K562 (cell line): ENCODE results near the gene RNF11. TPM values are rescaled to one million over a fixed set of nuclear protein-coding genes. Genes with fewer than 3 reads are reported as not detected.

Experiments
- AFF1 ChIP-seq, 2 experiments: fragments of 450-650 bp; IDR thresholded peaks; 2 replicates each; pipeline ENCODE4 v1.6.1; 2018; ENCODE audit warnings: mild to moderate bottlenecking in 2 of 2, low read depth in 1 of 2; ENCODE audit not compliant: partially characterized antibody in 2 of 2
- CBX8 ChIP-seq: fragments of 200-600 bp; sonication (generic); IDR thresholded peaks from 2 replicates; pipeline ENCODE4 v1.6.1; 2012; ENCODE audit warnings: borderline replicate concordance, mixed run types, low read depth, mild to moderate bottlenecking, moderate library complexity, mixed read lengths, low read length, control low read depth, inconsistent platforms; ENCODE audit not compliant: poor library complexity, severe bottlenecking; ENCODE audit errors: extremely low read depth
- E2F4 ChIP-seq: sonication (generic); formaldehyde crosslinking; IDR thresholded peaks from 2 replicates; pipeline ENCODE4 v1.8.0; 2022; ENCODE audit warnings: mild to moderate bottlenecking, low read depth, missing genetic modification reagents
- FOXP1 ChIP-seq: sonication (generic); formaldehyde crosslinking; IDR thresholded peaks from 2 replicates; pipeline ENCODE4 v1.8.0; 2022; ENCODE audit warnings: mild to moderate bottlenecking, missing genetic modification reagents
- GATAD2A ChIP-seq: fragments of 450-650 bp; IDR thresholded peaks from 2 replicates; pipeline ENCODE4 v1.6.1; 2017
- HDGF ChIP-seq: fragments of 450-650 bp; IDR thresholded peaks from 2 replicates; pipeline ENCODE4 v1.6.1; 2016
- HNRNPK ChIP-seq: fragments of 200-400 bp; formaldehyde crosslinking; IDR thresholded peaks from one replicate; pipeline ENCODE4 v1.6.1; 2018; ENCODE audit warnings: mild to moderate bottlenecking, low read depth, low read length; ENCODE audit not compliant: poor library complexity, severe bottlenecking
- PCBP1 ChIP-seq: fragments of 200-400 bp; formaldehyde crosslinking; IDR thresholded peaks from 2 replicates; pipeline ENCODE4 v1.6.1; 2018; ENCODE audit warnings: mild to moderate bottlenecking, low read depth, low read length; ENCODE audit not compliant: poor library complexity, severe bottlenecking
- PURB ChIP-seq: sonication (generic); formaldehyde crosslinking; IDR thresholded peaks from 2 replicates; pipeline ENCODE4 v1.9.0; 2021; ENCODE audit warnings: low read depth, mild to moderate bottlenecking, missing genetic modification reagents
- RCOR1 ChIP-seq, 2 experiments: IDR thresholded peaks; 2 replicates each; pipeline ENCODE4 v1.6.1; 2012; ENCODE audit warnings: low read depth in 2 of 2, low read length in 2 of 2, borderline replicate concordance in 1 of 2, improper control_type of control experiment in 1 of 2
- RNF2 ChIP-seq: sonication (generic); IDR thresholded peaks from 2 replicates; pipeline ENCODE4 v1.6.1; 2016
- SMC3 ChIP-seq: conservative IDR thresholded peaks from 2 replicates; pipeline ENCODE4 v1.6.1; 2011; ENCODE audit warnings: low read depth, low read length, improper control_type of control experiment; ENCODE audit not compliant: insufficient read depth
- U2AF2 ChIP-seq: fragments of 200-400 bp; formaldehyde crosslinking; optimal IDR thresholded peaks from 2 replicates; pipeline ENCODE3; 2017; ENCODE audit warnings: low read depth, mild to moderate bottlenecking, low read length
- YBX1 ChIP-seq: fragments of 450-650 bp; IDR thresholded peaks from 2 replicates; pipeline ENCODE4 v1.7.1; 2016; ENCODE audit warnings: mild to moderate bottlenecking
- ZBTB1 ChIP-seq: sonication (generic); formaldehyde crosslinking; IDR thresholded peaks from 2 replicates; pipeline ENCODE4 v1.8.1; 2023; ENCODE audit warnings: missing genetic modification reagents, low read depth, mild to moderate bottlenecking, borderline replicate concordance
- ZNF12 ChIP-seq: sonication (generic); formaldehyde crosslinking; IDR thresholded peaks from 2 replicates; pipeline ENCODE4 v1.4.0; 2020; ENCODE audit warnings: mild to moderate bottlenecking, missing genetic modification reagents
- ZNF695 ChIP-seq: fragments of 450-650 bp; formaldehyde crosslinking; IDR thresholded peaks from 2 replicates; pipeline ENCODE4 v1.4.0; 2020; ENCODE audit warnings: mild to moderate bottlenecking, moderate library complexity
- ZNF766 ChIP-seq: fragments of 200-800 bp; sonication (Bioruptor generic); conservative IDR thresholded peaks from 2 replicates; pipeline ENCODE4 v1.6.1; 2016; ENCODE audit warnings: missing genetic modification characterization, missing compliant biosample characterization
- polyA plus RNA-seq, 8 experiments: library from polyadenylated mRNA; depleted of rRNA in 4 of 8; stranded (reverse) in 5 of 8; unstranded in 3 of 8; fragments of >200 nt; fragmentation: Nextera tagmentation in 2 of 8; fragmentation: Illumina TruSeq in 1 of 8; extraction: Ambion mirVana in 2 of 8; extraction: Trizol in 1 of 8; gene quantifications; 2 replicates each; pipeline versions ENCODE4 v1.2.1 to v1.2.3, GENCODE V29; 2011 to 2014; ENCODE audit warnings: inconsistent platforms in 1 of 8, missing spikeins in 1 of 8
- total RNA-seq, 7 experiments: library from RNA; depleted of rRNA in 6 of 7; stranded (reverse); fragments of >200 nt in 6 of 7; fragmentation: Illumina TruSeq in 2 of 7; extraction: Trizol in 2 of 7; gene quantifications; 2 replicates each; pipeline versions ENCODE4 v1.2.1 to v1.2.3, GENCODE V29; 2011 to 2021; ENCODE audit warnings: low replicate concordance in 1 of 7

The RNF11 gene
- total and polyA plus RNA-seq, 9 of the 15 experiments (the other 6 are each of a cell fraction or from before 2014, with no cell fraction given), result 5.7 to 34.3 (median 23.1) TPM

DNA sequence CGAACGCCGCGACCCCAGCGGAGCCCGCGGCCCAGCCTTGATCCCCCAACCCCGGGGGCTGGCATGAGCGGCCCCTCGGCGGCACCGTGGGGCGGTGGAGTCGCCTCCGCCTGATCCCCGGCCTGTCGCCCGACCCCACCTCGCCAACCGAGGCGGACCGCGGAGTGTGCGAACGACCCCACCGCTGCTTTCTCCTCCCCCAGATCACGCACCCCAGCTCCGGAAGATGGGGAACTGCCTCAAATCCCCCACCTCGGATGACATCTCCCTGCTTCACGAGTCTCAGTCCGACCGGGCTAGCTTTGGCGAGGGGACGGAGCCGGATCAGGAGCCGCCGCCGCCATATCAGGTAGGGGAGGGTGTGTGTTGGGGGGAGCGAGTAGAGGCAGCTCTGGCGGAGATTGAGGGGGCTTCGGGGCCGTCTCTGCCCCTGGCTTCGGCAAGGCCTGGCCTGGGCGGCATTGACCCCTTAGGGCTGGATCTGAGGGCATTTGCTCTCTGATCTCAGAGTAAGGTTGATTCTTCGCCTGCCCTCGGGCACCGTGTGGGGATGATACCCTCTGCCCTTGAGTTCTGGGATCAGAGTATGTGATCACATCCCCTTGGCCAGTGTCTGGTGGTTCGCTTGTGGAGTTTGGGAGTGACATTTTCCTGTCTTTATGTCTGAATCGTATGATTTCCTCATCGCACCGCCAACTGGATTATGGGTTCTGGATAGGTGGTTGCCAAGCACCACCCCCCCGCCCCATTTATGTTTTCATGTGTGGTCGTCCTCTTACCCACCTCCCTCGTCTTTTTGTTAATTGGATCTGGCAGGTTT is 668 bp downstream of the RNF11 start (continued):
- TF ChIP-seq AFF1 (IDR thresholded peaks at IDR 0.05; ENCODE audit: low read depth in 1 of 2, partially characterized antibody in 2 of 2) (no peak), ZBTB1 (CRISPR knock-in tag) (0 out of 2 replicates have a peak, but pooled peaks have one; percentile 31), HDGF (no peak), RNF2 (no peak), ZNF766 (CRISPR knock-in tag) (no peak), YBX1 (no peak), E2F4 (CRISPR knock-in tag) (peak; percentile 64; the same call in 1 of the 2 replicates), HNRNPK (no peak), ZNF695 (CRISPR knock-in tag) (no peak), RCOR1 (IDR thresholded peaks at IDR 0.05; ENCODE audit: borderline replicate concordance in 1 of 2, low read depth in 2 of 2, low read length in 2 of 2) (no peak), GATAD2A (0 out of 2 replicates have a peak, but pooled peaks have one; percentile 16), U2AF2 (no peak), CBX8 (no peak), FOXP1 (CRISPR knock-in tag) (no peak), SMC3 (no peak), PCBP1 (peak; percentile 81), PURB (CRISPR knock-in tag) (no peak), ZNF12 (no peak)
